GM18511 (cell line): ENCODE results near the gene IQSEC1.

Experiments used
- ATAC-seq: cut with Tn5 transposase; IDR thresholded peaks from one replicate; pipeline ENCODE4 v1.9.1; 2021; ENCODE audit warnings: mild to moderate bottlenecking, moderate library complexity; ENCODE audit not compliant: unreplicated experiment

The IQSEC1 gene

GRCh38 chr3:13034861-13035260 is 38.4 kb downstream of the IQSEC1 start:
- no peak for ATAC-seq

- ATAC-seq, result no peak
These were observed 39.0 kb downstream of the IQSEC1 start for GRCh38 chr3:13034109-13034800.

- no peak for ATAC-seq
These were observed 41.0 kb downstream of the IQSEC1 start for GRCh38 chr3:13032206-13032605.

GRCh38 chr3:13031621-13032020 is 41.6 kb downstream of the IQSEC1 start:
- no peak for ATAC-seq

GRCh38 chr3:13030684-13031083 is 42.5 kb downstream of the IQSEC1 start:
- ATAC-seq, result no peak

GRCh38 chr3:13028010-13028821 is 45.0 kb downstream of the IQSEC1 start:
- ATAC-seq, result no peak

- no peak for ATAC-seq
These were observed 46.1 kb downstream of the IQSEC1 start for GRCh38 chr3:13027154-13027553.

- no peak for ATAC-seq
These were observed 46.7 kb downstream of the IQSEC1 start for GRCh38 chr3:13026534-13026933.

- no peak for ATAC-seq
These were observed 47.3 kb downstream of the IQSEC1 start for GRCh38 chr3:13025778-13026518.

- no peak for ATAC-seq
These were observed 48.1 kb downstream of the IQSEC1 start for GRCh38 chr3:13025090-13025489.

- no peak for ATAC-seq
These were observed 48.5 kb downstream of the IQSEC1 start for GRCh38 chr3:13024765-13025065.

- no peak for ATAC-seq
These were observed 49.1 kb downstream of the IQSEC1 start for GRCh38 chr3:13023971-13024764.

- peak; percentile 21 for ATAC-seq
These were observed 49.8 kb downstream of the IQSEC1 start for GRCh38 chr3:13023235-13023970.

- peak; percentile 58 for ATAC-seq
These were observed 50.6 kb downstream of the IQSEC1 start for GRCh38 chr3:13022348-13023234.

- ATAC-seq, result no peak
These were observed 51.8 kb downstream of the IQSEC1 start for GRCh38 chr3:13021141-13022114.

GRCh38 chr3:13020159-13020750 is 53.0 kb downstream of the IQSEC1 start:
- no peak for ATAC-seq

- ATAC-seq, result no peak
These were observed 53.8 kb downstream of the IQSEC1 start for GRCh38 chr3:13019243-13020095.
